HUES64 (cell line): ENCODE results near the gene LHX6. TPM values are rescaled to one million over a fixed set of nuclear protein-coding genes. Genes with fewer than 3 reads are reported as not detected.

Source experiments
- H3K27ac ChIP-seq: 2 replicates; pipeline ENCODE4 v1.7.0; 2013; ENCODE audit warnings: low read depth, low read length, inconsistent platforms
- H3K27me3 ChIP-seq: 2 replicates; pipeline ENCODE4 v1.6.1; 2013; ENCODE audit warnings: mild to moderate bottlenecking, low read length; ENCODE audit not compliant: insufficient read depth
- H3K36me3 ChIP-seq: 2 replicates; pipeline ENCODE4 v1.6.1; 2013; ENCODE audit warnings: mild to moderate bottlenecking, low read length; ENCODE audit not compliant: insufficient read depth
- H3K4me1 ChIP-seq: 2 replicates; pipeline ENCODE4 v1.6.1; 2013; ENCODE audit warnings: mild to moderate bottlenecking, low read length, moderate library complexity; ENCODE audit not compliant: insufficient read depth
- H3K4me3 ChIP-seq: 2 replicates; pipeline ENCODE4 v1.5.1; 2013; ENCODE audit warnings: mild to moderate bottlenecking, low read length, moderate library complexity
- H3K9ac ChIP-seq: 2 replicates; pipeline ENCODE4 v1.6.1; 2013; ENCODE audit warnings: mild to moderate bottlenecking, low read depth, low read length
- H3K9me3 ChIP-seq: 2 replicates; pipeline ENCODE4 v1.6.1; 2013; ENCODE audit warnings: low read depth, low read length; ENCODE audit not compliant: insufficient read depth
- WGBS: fragments of 150-250, 120-280 bp; methylation state at CpG from one replicate; pipeline ENCODE4 v1.1.7; 2013; ENCODE audit warnings: missing lambda C conversion rate; 5-methylcytosine and 5-hydroxymethylcytosine counted together
- polyA plus RNA-seq, 2 experiments: library from polyadenylated mRNA; stranded (reverse); fragments of 50-300 nt; gene quantifications; one replicate each; pipeline ENCODE4 v1.2.3, GENCODE V29; 2013

LHX6 gene
- polyA plus RNA-seq (2013, experiment 1 of 2) = 1.4 TPM
- polyA plus RNA-seq (2013, experiment 2 of 2) = 0.82 TPM

GRCh38 chr9:122228568-122229484 is at the start of gene LHX6:
Gene LHX6, minus strand, starts transcription at chr9:122228957. Its CDS starts 217 bp downstream, at chr9:122228740.
- Histone ChIP-seq H3K27ac (no peak within 1 kb of the TSS), H3K9me3 (no peaks in the 10 kb centered on the region), H3K9ac (no peak within 1 kb of the TSS), H3K4me1 (peaks cover 22% of the 10 kb centered on the region), H3K4me3 (peak within 1 kb of the TSS; percentile 45), H3K27me3 (peaks cover 99% of the 10 kb centered on the region), H3K36me3 (no peaks in the 10 kb centered on the region)
- 4% methylated on average over 70 of the region's 70 CpGs for WGBS

GRCh38 chr9:122277285-122277897 is 48.6 kb upstream of the LHX6 start:
- peaks cover 54% of the 10 kb centered on the region for H3K36me3 ChIP-seq
- H3K27me3 ChIP-seq = no peaks in the 10 kb centered on the region
- no peak overlapping the region for H3K4me3 ChIP-seq
- no peak overlapping the region for H3K9ac ChIP-seq
- no peak overlapping the region for H3K27ac ChIP-seq
- 99% methylated on average over 9 of the region's 10 CpGs for WGBS
- no peaks in the 10 kb centered on the region for H3K4me1 ChIP-seq
- H3K9me3 ChIP-seq = peaks cover 10% of the 10 kb centered on the region; the same call in 1 of the 2 replicates

GRCh38 chr9:122276096-122276495 is 47.3 kb upstream of the LHX6 start:
- H3K36me3 ChIP-seq = peaks cover 62% of the 10 kb centered on the region
- H3K4me1 ChIP-seq = no peaks in the 10 kb centered on the region
- 95% methylated on average over 7 of the region's 7 CpGs for WGBS
- no peak overlapping the region for H3K9ac ChIP-seq
- H3K27ac ChIP-seq = no peak overlapping the region
- no peaks in the 10 kb centered on the region for H3K27me3 ChIP-seq
- no peak overlapping the region for H3K4me3 ChIP-seq
- H3K9me3 ChIP-seq = peaks cover 10% of the 10 kb centered on the region; the same call in 1 of the 2 replicates

- Histone ChIP-seq H3K27ac (no peak overlapping the region), H3K9ac (no peak overlapping the region), H3K27me3 (no peaks in the 10 kb centered on the region), H3K4me3 (no peak overlapping the region), H3K9me3 (peaks cover 10% of the 10 kb centered on the region; the same call in 1 of the 2 replicates), H3K36me3 (peaks cover 58% of the 10 kb centered on the region), H3K4me1 (no peaks in the 10 kb centered on the region)
- WGBS = 96% methylated on average over 2 of the region's 2 CpGs
Observed at GRCh38 chr9:122274055-122274454, 45.3 kb upstream of the LHX6 start.

- H3K9ac ChIP-seq = no peak overlapping the region
- H3K4me1 ChIP-seq = peaks cover 13% of the 10 kb centered on the region
- no peak overlapping the region for H3K4me3 ChIP-seq
- WGBS = 94% methylated on average over 6 of the region's 6 CpGs
- no peaks in the 10 kb centered on the region for H3K27me3 ChIP-seq
- H3K9me3 ChIP-seq = no peaks in the 10 kb centered on the region
- H3K36me3 ChIP-seq = peaks cover 27% of the 10 kb centered on the region
- no peak overlapping the region for H3K27ac ChIP-seq
Observed at GRCh38 chr9:122268041-122268814, 39.5 kb upstream of the LHX6 start.

- no peaks in the 10 kb centered on the region for H3K27me3 ChIP-seq
- peak overlapping the region; percentile 85 for H3K27ac ChIP-seq
- H3K4me3 ChIP-seq = peak overlapping the region; percentile 93
- peak overlapping the region; percentile 91 for H3K9ac ChIP-seq
- H3K36me3 ChIP-seq = peaks cover 10% of the 10 kb centered on the region
- 15% methylated on average over 13 of the region's 17 CpGs for WGBS
- no peaks in the 10 kb centered on the region for H3K9me3 ChIP-seq
- H3K4me1 ChIP-seq = peaks cover 13% of the 10 kb centered on the region
Observed at GRCh38 chr9:122265149-122265915, 36.6 kb upstream of the LHX6 start.

GRCh38 chr9:122264360-122265148 is 35.8 kb upstream of the LHX6 start, which contains the start of the genes MRRF and RBM18:
Gene MRRF, plus strand, starts transcription at chr9:122264882. Its CDS starts 6,010 bp downstream, at chr9:122270892.
Gene RBM18, minus strand, starts transcription at chr9:122264840. Its CDS starts 3,348 bp downstream, at chr9:122261492.
- H3K27me3 ChIP-seq = no peaks in the 10 kb centered on the region
- peak within 1 kb of the TSS; percentile 93 for H3K4me3 ChIP-seq
- peak within 1 kb of the TSS; percentile 91 for H3K9ac ChIP-seq
- H3K36me3 ChIP-seq = peaks cover 12% of the 10 kb centered on the region
- H3K9me3 ChIP-seq = no peaks in the 10 kb centered on the region
- H3K27ac ChIP-seq = peak within 1 kb of the TSS; percentile 85
- WGBS = under 1% methylated on average over 60 of the region's 60 CpGs
- H3K4me1 ChIP-seq = peaks cover 13% of the 10 kb centered on the region

- peak overlapping the region; percentile 85 for H3K27ac ChIP-seq
- no peaks in the 10 kb centered on the region for H3K27me3 ChIP-seq
- H3K4me1 ChIP-seq = peaks cover 13% of the 10 kb centered on the region
- H3K36me3 ChIP-seq = peaks cover 20% of the 10 kb centered on the region
- H3K9ac ChIP-seq = peak overlapping the region; percentile 91
- no peaks in the 10 kb centered on the region for H3K9me3 ChIP-seq
- WGBS = 30% methylated on average over 13 of the region's 13 CpGs
- H3K4me3 ChIP-seq = peak overlapping the region; percentile 93
Observed at GRCh38 chr9:122263699-122264349, 35.1 kb upstream of the LHX6 start.

GRCh38 chr9:122262073-122262472 is 33.3 kb upstream of the LHX6 start:
- WGBS = 83% methylated on average over 1 of the region's 1 CpG
- peaks cover 13% of the 10 kb centered on the region for H3K4me1 ChIP-seq
- H3K9ac ChIP-seq = no peak overlapping the region
- H3K9me3 ChIP-seq = no peaks in the 10 kb centered on the region
- peaks cover 30% of the 10 kb centered on the region for H3K36me3 ChIP-seq
- no peaks in the 10 kb centered on the region for H3K27me3 ChIP-seq
- H3K27ac ChIP-seq = no peak overlapping the region
- no peak overlapping the region for H3K4me3 ChIP-seq
